GM19455 (cell line): ENCODE results near the gene SCAMP1.
"Not testable (repeated sequence)": the region's sequence is repeated elsewhere in the genome, so short reads cannot be mapped to it uniquely, and the experiment has no call there.

Experiments
- ATAC-seq: cut with Tn5 transposase; IDR thresholded peaks from one replicate; pipeline ENCODE4 v1.9.1; 2021; ENCODE audit not compliant: unreplicated experiment

Gene SCAMP1, protein sequence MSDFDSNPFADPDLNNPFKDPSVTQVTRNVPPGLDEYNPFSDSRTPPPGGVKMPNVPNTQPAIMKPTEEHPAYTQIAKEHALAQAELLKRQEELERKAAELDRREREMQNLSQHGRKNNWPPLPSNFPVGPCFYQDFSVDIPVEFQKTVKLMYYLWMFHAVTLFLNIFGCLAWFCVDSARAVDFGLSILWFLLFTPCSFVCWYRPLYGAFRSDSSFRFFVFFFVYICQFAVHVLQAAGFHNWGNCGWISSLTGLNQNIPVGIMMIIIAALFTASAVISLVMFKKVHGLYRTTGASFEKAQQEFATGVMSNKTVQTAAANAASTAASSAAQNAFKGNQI

DNA sequence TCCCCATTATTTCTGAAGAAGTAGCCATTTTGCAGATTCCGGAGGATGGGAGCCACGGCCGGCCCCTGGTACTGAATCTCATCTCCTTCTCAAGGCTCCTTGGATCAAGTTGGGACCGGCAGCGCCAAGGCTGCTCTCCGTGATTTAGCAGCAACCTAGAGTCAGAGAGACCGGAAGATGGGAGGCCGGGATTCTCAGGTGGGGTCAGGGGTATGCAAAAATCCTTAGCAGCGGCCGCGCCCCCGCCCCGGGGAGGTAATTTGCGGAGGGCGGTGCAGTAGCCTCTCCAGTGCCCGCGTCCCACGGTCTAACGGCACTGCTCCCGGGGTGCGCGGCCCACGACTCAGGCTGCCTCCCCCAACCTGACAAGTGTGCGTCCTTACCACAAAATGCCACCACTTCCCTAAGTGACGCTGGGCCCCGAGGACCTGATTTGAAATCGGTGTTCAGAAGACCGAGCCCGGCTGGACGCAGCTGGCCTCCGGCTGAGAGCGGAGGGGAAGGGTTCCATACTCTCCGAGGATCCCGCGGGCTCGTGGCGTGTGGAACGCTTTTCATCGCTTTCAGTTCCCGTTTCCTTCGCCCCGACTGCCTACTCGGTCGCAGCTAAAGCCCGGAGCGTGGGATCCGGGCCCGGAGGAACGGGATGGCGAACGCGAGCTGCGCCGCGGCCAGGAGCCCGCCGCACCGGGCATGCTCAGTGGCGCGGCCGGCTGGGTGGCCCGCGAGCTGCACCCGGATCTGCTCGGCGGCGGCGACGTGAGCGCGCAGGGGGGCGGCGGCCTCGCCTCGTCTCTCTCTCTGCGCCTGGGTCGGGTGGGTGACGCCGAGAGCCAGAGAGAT is at the start of gene SCAMP1:
TSS of gene SCAMP1 (plus strand) at position 787 of the 843 bp plus-strand sequence. CDS start at position 842, 55 bp downstream.
- ATAC-seq: peak; percentile 87

- ATAC-seq: no peak
Measured at GRCh38 chr5:78317515-78317914, 42.9 kb upstream of the SCAMP1 start.

DNA sequence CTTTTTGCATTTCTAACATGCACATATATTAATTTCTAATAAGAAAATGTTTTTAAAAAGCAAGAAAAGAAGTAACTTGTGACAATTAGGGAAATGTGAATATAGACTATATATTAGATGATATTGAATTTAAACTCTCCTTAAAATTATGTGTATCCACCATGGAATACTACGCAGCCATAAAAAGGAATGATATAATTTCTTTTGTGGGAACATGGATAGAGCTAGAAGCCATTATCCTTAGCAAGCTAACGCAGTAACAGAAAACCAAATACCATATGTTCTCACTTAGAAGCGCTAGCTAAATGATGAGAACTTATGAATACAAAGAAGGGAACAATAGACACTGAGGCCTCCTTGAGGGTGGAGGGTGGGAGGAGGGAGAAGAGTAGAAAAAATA is 42.1 kb upstream of the SCAMP1 start:
- no peak for ATAC-seq

- no peak for ATAC-seq
Measured at GRCh38 chr5:78320401-78320800, 40.0 kb upstream of the SCAMP1 start.

GRCh38 chr5:78323241-78323640 is 37.2 kb upstream of the SCAMP1 start:
- ATAC-seq: no peak

DNA sequence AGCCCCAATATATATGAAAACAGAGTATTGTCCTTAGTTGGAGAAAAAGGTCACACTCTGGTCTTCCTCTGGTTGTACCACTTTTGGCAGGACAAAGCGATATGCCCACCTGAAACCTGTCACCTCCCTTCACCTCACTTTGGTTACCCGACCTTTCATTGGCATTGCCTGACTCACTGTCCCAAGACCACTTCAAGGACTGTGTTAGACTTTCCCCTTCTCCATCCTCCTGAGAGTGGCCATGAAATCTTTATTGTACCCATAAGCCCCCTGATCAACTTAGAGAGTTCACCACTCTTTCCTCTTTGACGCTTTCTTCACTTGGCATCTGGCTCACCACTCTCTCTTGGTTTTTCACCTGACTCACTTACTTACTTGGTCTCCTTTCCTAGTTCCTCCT is 33.5 kb upstream of the SCAMP1 start:
- no peak for ATAC-seq

- ATAC-seq: no peak
Measured at GRCh38 chr5:78327761-78328510, 32.5 kb upstream of the SCAMP1 start.

DNA sequence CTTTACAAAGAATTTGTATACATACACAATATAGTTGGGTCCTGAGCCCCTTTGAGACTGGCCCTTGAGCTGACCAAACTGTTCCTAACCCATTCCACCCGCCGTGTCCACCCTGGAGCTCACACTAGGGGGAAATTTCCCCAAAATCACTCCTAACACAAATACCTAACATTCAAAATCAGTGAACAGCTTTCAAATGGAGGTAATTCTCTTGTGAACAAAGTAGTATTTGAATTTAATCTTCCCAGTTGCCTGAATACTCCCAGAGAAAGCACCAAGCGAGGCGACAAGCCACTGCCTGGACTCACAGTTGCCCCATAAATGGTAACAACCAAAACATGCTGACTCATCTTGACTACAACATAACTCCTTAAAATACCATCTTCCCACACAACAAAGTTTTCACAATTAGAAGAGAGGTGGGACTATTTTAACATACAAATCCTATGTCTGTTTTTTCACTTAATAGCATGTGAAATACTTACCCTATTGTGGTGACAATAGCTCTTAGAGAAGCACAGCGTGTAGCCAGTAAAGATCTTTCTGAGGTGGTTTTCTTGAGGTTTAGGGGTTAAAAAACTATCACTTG is 31.7 kb upstream of the SCAMP1 start:
- ATAC-seq: no peak

DNA sequence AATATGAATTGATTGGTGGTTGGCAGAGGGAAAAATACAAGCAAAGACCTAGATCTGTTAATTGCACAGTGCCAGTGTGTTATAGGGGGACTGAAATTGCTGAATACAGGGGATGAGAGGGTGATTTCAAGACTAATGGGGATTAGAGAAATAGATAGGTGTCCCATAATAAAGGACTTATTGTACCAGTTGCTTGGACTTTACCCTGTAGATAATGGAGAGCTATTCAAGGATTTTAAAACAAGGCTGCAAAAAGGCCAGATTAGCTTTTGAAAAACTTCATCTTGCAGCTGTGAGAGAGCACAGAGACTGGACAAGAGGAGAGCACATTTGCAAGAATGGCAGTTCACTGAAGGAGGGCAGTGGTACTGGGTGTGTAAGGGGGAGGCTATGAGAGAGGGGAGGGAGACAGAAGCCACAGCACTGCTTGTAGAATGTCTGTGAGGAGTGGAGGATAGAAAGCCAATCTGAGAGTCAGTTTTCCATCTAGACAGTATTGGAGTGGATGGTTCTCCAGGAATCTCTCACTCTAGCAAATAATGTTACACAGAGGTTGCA is 28.8 kb upstream of the SCAMP1 start:
- no peak for ATAC-seq

GRCh38 chr5:78334811-78335210 is 25.6 kb upstream of the SCAMP1 start:
- no peak for ATAC-seq

GRCh38 chr5:78335976-78336375 is 24.4 kb upstream of the SCAMP1 start:
- ATAC-seq: no peak

DNA sequence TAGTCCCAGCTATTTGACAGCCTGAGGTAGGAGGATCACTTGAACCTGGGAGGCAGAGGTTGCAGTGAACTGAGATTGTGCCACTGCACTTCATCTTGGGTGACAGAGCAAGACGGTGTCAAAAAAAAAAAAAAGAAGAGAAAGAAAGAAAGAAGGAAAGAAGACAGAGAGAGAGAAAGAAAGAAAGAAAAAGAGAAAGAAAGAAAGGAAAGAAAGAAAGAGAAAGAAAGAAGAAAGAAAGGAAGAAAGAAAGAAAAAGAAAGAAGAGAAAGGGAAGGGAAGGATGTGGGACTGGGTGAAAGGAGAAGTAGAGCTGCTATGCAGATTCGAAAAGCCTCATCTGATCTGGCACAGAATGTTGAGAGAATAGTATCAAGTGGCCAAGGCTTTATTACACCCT is 23.7 kb upstream of the SCAMP1 start:
- no peak for ATAC-seq

DNA sequence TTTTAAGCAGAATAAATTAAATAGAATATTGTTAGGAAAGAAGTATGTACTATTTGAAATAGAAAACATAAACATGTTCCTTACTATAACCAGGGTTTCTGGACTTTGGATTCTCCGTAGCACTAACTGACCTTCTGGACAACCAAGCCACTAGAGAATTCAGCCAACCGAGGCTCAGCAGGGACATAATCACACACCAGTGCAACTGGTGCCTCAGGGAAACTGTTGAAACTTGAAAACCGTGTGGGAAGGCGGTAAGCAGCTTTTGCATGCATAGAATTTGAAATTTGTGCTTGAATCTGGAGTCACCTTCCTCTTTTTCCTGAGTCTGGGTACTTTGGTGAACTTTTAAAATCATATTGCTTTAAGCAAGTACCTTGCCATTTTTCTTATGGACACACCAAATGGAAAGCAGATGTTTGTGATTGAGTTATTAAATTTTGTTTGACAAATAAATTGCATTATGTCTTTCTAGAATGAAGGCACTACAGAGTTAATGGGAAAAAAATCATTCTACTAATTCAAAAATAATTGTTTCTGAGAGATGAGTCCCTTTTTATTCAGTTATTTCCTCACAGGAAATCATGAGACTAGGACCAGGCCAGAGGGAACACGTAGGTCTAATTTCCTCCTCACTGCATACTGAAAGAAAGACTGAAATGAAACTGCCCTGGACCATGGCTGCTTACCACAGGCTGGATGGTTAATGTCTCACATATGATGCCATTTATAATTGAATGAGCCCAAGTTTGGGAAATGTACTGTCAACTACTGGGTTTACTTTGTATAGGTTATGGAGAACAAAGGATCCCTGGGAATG is 20.6 kb upstream of the SCAMP1 start:
- ATAC-seq: no peak

DNA sequence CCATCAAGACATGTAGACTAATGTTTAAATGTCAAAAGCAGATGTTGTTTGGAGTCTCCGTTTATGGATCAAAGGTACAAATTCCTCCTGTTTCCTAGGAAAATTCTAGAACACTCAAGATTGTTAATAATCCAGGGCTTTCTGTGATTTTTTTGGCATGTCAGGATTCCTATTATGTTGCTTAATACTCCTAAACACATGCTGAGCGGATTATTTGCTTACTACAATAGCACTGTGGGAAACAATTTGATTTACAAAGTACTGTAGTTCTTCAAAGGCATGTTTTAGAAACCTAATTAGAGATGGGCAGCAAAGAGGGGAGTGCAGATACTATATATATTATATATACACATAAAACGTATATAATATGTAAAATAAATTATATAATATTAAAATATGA is 19.0 kb upstream of the SCAMP1 start:
- ATAC-seq: no peak

GRCh38 chr5:78345485-78345884 is 14.9 kb upstream of the SCAMP1 start:
- ATAC-seq: no peak

DNA sequence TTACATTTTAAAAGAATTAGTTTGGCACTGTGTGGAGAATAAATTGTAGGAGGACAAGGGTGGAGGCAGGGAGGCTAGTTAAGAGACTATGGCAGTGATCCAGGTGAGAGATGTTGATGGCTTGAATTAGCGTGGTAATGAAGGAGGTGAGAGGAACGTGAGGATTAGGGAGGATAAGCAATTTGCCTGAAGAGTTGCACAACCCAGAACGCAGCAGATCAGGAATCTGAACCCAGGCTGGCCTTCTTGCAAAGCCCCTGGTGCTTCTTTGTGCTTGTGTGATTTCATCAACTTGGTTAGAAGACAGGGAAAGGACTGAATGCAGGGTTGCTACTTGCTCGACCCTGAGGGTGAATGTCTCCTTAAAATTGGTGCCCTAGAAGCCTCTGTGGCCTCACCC is 6.9 kb upstream of the SCAMP1 start:
- no peak for ATAC-seq

DNA sequence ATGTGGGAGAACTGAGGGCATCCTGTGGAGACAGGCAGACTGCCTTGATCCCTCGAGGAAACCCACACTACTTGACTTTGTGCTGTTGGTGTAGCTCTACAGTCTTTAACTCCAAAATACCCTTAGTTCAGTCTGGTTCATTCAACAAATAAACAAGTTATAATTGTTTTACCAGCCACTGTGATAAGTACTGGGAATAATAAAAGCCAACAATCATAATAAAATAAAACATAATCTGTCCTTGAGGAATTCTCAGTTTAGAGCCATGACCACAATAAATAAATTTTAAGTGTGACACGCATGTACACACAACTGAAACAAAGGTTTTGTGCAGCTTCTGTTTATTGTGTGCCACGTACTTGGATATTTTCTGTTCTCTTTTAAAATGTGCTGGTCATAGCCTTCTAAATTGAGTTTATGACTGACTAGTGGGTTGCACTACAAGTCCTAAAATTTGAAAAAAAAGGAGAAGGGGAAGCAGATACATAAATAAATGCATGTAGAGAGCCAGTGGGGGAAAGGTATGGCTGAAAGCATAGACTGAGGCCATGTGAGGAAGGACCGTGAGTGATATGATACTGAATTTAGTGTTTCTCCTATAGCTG is 6.2 kb upstream of the SCAMP1 start:
- no peak for ATAC-seq

GRCh38 chr5:78355561-78355960 is 4.9 kb upstream of the SCAMP1 start:
- ATAC-seq: no peak

- not testable (repeated sequence) for ATAC-seq
Measured at GRCh38 chr5:78359455-78359830, 974 bp upstream of the SCAMP1 start.

- no peak for ATAC-seq
Measured at GRCh38 chr5:78360674-78360923, 182 bp downstream of the SCAMP1 start.
